ENCODE data around the gene AK9.

DNA sequence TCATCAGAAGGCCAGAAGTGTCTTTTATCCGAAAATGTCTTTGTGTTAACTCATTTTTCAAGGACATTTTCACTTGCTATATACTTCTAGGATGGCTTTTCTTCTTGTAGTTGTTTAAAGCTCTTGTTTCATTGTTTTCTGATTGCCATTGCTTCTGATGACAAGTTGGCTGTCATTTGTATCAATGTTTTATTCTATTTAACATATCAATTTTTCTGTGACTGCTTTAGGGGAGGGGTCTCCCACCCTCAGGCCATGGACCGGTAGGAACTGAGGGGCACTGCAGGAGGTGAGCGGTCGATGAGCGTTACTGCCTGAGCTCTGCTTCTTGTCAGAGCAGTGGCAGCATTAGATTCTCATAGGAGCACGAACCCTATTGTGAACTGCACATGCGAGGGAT lies 65.8 kb downstream of the AK9 start:
- TF ChIP-seq, protein P1, sequence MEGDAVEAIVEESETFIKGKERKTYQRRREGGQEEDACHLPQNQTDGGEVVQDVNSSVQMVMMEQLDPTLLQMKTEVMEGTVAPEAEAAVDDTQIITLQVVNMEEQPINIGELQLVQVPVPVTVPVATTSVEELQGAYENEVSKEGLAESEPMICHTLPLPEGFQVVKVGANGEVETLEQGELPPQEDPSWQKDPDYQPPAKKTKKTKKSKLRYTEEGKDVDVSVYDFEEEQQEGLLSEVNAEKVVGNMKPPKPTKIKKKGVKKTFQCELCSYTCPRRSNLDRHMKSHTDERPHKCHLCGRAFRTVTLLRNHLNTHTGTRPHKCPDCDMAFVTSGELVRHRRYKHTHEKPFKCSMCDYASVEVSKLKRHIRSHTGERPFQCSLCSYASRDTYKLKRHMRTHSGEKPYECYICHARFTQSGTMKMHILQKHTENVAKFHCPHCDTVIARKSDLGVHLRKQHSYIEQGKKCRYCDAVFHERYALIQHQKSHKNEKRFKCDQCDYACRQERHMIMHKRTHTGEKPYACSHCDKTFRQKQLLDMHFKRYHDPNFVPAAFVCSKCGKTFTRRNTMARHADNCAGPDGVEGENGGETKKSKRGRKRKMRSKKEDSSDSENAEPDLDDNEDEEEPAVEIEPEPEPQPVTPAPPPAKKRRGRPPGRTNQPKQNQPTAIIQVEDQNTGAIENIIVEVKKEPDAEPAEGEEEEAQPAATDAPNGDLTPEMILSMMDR (IDR thresholded peaks at IDR 0.05) = no peak
- TF ChIP-seq EZH2 (IDR thresholded peaks at IDR 0.05) (no peak), EZH2phosphoT487 (IDR thresholded peaks at IDR 0.05) (no peak)

Measured in neural progenitor cell (in vitro differentiated cells).